Hepatocyte (in vitro differentiated cells): ENCODE measurements around the gene GAS6. TPM values are rescaled to one million over a fixed set of nuclear protein-coding genes. Genes with fewer than 3 reads are reported as not detected.

ENCODE experiments used
- DNase-seq: peaks from one replicate; pipeline ENCODE4 v3.0.0-alpha.2; 2016; ENCODE audit warnings: low spot score
- H2AFZ ChIP-seq: fragments of 200-600 bp; sonication (generic); 2 replicates; pipeline ENCODE4 v1.6.0; 2016; ENCODE audit warnings: antibody characterized with exemption, mild to moderate bottlenecking
- H3K27ac ChIP-seq: fragments of 200-600 bp; sonication (generic); 2 replicates; pipeline ENCODE4 v1.5.1; 2016; ENCODE audit warnings: mild to moderate bottlenecking
- H3K27me3 ChIP-seq: fragments of 200-600 bp; sonication (generic); 2 replicates; pipeline ENCODE4 v1.6.1; 2016
- H3K36me3 ChIP-seq: fragments of 200-600 bp; sonication (generic); replicated peaks from 2 replicates; pipeline ENCODE4 v1.5.1; 2016; ENCODE audit warnings: low read depth; ENCODE audit not compliant: insufficient read depth
- H3K4me1 ChIP-seq: fragments of 200-600 bp; sonication (generic); 2 replicates; pipeline ENCODE4 v1.5.1; 2016; ENCODE audit warnings: mild to moderate bottlenecking, moderate library complexity; ENCODE audit not compliant: insufficient read depth
- H3K4me2 ChIP-seq: fragments of 200-600 bp; sonication (generic); 2 replicates; pipeline ENCODE4 v1.6.0; 2016
- H3K4me3 ChIP-seq: fragments of 200-600 bp; sonication (generic); 2 replicates; pipeline ENCODE4 v1.5.1; 2016; ENCODE audit warnings: mild to moderate bottlenecking
- H3K79me2 ChIP-seq: fragments of 200-600 bp; sonication (generic); 2 replicates; pipeline ENCODE4 v1.6.0; 2017; ENCODE audit warnings: mild to moderate bottlenecking
- H3K9me2 ChIP-seq: fragments of 200-600 bp; sonication (generic); replicated peaks from 2 replicates; pipeline ENCODE4 v1.6.0; 2017; ENCODE audit warnings: mild to moderate bottlenecking; ENCODE audit not compliant: insufficient read depth
- H3K9me3 ChIP-seq: fragments of 200-600 bp; sonication (generic); 2 replicates; pipeline ENCODE4 v1.5.1; 2016; ENCODE audit warnings: low read depth, mild to moderate bottlenecking
- H4K20me1 ChIP-seq: fragments of 200-600 bp; sonication (generic); 2 replicates; pipeline ENCODE4 v1.6.0; 2016; ENCODE audit warnings: mild to moderate bottlenecking; ENCODE audit not compliant: insufficient read depth, poor library complexity, severe bottlenecking
- CTCF ChIP-seq: fragments of 200-600 bp; sonication (generic); IDR thresholded peaks from 2 replicates; pipeline ENCODE4 v1.5.1; 2016; ENCODE audit warnings: antibody characterized with exemption, mild to moderate bottlenecking; ENCODE audit not compliant: poor library complexity
- EZH2 ChIP-seq: fragments of 200-600 bp; sonication (generic); IDR thresholded peaks from 2 replicates; pipeline ENCODE4 v1.6.1; 2016; ENCODE audit warnings: antibody characterized with exemption, mild to moderate bottlenecking, borderline replicate concordance
- EZH2phosphoT487 ChIP-seq: fragments of 200-600 bp; sonication (generic); IDR thresholded peaks from one replicate; pipeline ENCODE4 v1.6.1; 2018; ENCODE audit warnings: antibody characterized with exemption, mild to moderate bottlenecking, low read depth, moderate library complexity; ENCODE audit not compliant: unreplicated experiment, severe bottlenecking
- WGBS: methylation state at CpG from one replicate; pipeline ENCODE4 v1.1.6; 2016; ENCODE audit warnings: low lambda C conversion rate; ENCODE audit errors: missing lambda C conversion rate; 5-methylcytosine and 5-hydroxymethylcytosine counted together
- polyA plus RNA-seq: library from polyadenylated mRNA; unstranded; fragments of >200 nt; fragmentation: Nextera tagmentation; extraction: Ambion mirVana; gene quantifications from 2 replicates; pipeline ENCODE4 v1.2.1, GENCODE V29; 2016
- total RNA-seq: library from RNA; depleted of rRNA; stranded (reverse); fragments of >200 nt; gene quantifications from 2 replicates; pipeline ENCODE4 v1.2.3, GENCODE V29; 2014

The GAS6 gene
- total and polyA plus RNA-seq, 2 experiments from 2014 or later: 70.0 to 146 TPM

GRCh38 chr13:113801289-113801961, 62.5 kb downstream of the GAS6 start:
- Histone ChIP-seq H3K27ac (peak overlapping the region; percentile 65), H3K4me1 (peaks cover 5% of the 10 kb centered on the region)
- 92% methylated on average over 29 of the region's 33 CpGs for WGBS

GRCh38 chr13:113800576-113800926, 63.3 kb downstream of the GAS6 start:
- TF ChIP-seq EZH2: no peak
- TF ChIP-seq EZH2phosphoT487: no peak
- TF ChIP-seq CTCF: no peak

More at GRCh38 chr13:113801289-113801961, 62.5 kb downstream of the GAS6 start:
- Histone ChIP-seq H2AFZ (peak overlapping the region; percentile 17), H3K9me3 (no peaks in the 10 kb centered on the region), H3K4me3 (no peak overlapping the region), H3K79me2 (no peaks in the 10 kb centered on the region), H3K4me2 (peak overlapping the region; percentile 50), H3K27me3 (no peaks in the 10 kb centered on the region), H3K9me2 (no peaks in the 10 kb centered on the region), H4K20me1 (no peaks in the 10 kb centered on the region), H3K36me3 (no peaks in the 10 kb centered on the region)
- TF ChIP-seq EZH2 (no peak), CTCF (no peak), EZH2phosphoT487 (no peak)
- no peak for DNase-seq

GRCh38 chr13:113798200-113798811, 65.6 kb downstream of the GAS6 start:
- no peaks in the 10 kb centered on the region for H3K36me3 ChIP-seq
- no peaks in the 10 kb centered on the region for H3K9me2 ChIP-seq
- no peak overlapping the region for H3K4me2 ChIP-seq
- no peak overlapping the region for H2AFZ ChIP-seq
- no peak for DNase-seq
- H3K27me3 ChIP-seq: no peaks in the 10 kb centered on the region
- WGBS: 94% methylated on average over 2 of the region's 2 CpGs
- no peaks in the 10 kb centered on the region for H3K9me3 ChIP-seq
- peaks cover 5% of the 10 kb centered on the region for H3K4me1 ChIP-seq
- no peak for TF ChIP-seq EZH2phosphoT487
- TF ChIP-seq EZH2: no peak
- TF ChIP-seq CTCF: no peak
- no peak overlapping the region for H3K27ac ChIP-seq
- H3K79me2 ChIP-seq: no peaks in the 10 kb centered on the region
- no peaks in the 10 kb centered on the region for H4K20me1 ChIP-seq
- H3K4me3 ChIP-seq: no peak overlapping the region

More at GRCh38 chr13:113800576-113800926, 63.3 kb downstream of the GAS6 start:
- no peaks in the 10 kb centered on the region for H4K20me1 ChIP-seq
- no peaks in the 10 kb centered on the region for H3K9me3 ChIP-seq
- no peaks in the 10 kb centered on the region for H3K79me2 ChIP-seq
- H3K9me2 ChIP-seq: no peaks in the 10 kb centered on the region
- H3K27me3 ChIP-seq: no peaks in the 10 kb centered on the region
- no peak overlapping the region for H3K4me2 ChIP-seq
- no peak for DNase-seq
- H3K4me1 ChIP-seq: peaks cover 5% of the 10 kb centered on the region
- no peak overlapping the region for H2AFZ ChIP-seq
- 92% methylated on average over 9 of the region's 10 CpGs for WGBS
- no peaks in the 10 kb centered on the region for H3K36me3 ChIP-seq
- H3K27ac ChIP-seq: no peak overlapping the region
- H3K4me3 ChIP-seq: no peak overlapping the region
